KG1 (cell line): ENCODE measurements around the gene STXBP5.
"Not testable (repeated sequence)": the region's sequence is repeated elsewhere in the genome, so short reads cannot be mapped to it uniquely, and the experiment has no call there.

ENCODE experiments used
- DNase-seq: peaks from one replicate; lab custom pipeline; 2025; lab: John Stamatoyannopoulos, UW

The STXBP5 gene

DNA sequence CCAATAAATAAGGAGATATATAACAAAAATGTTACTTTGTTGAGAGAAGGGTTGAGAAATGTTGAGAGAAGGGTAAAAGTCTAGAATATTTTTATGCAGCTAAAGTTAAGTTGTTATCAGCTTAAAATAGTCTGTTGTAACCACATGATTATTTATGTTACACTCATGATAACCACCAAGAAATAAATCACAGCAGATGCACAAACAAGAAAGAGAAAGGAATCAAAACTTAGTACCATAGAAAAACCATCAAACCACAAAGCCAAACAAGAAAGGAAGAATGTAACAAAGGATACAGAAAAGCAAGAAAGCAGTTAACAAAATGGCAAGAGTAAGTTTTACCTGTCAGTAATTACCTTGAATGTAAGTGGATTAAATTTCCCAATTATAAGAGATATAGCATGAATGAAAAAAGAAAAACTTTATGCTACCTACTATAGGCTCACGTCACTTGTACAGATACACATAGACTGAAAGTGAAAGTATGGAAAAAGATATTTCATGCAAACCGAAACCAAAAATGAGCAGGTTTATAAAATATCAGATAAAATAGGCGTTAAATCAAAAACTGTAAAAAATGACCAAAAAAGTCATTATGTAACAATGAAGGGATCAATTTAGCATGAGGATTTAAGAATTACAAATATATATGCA, 93.6 kb downstream of the STXBP5 start:
- no peak for DNase-seq

DNA sequence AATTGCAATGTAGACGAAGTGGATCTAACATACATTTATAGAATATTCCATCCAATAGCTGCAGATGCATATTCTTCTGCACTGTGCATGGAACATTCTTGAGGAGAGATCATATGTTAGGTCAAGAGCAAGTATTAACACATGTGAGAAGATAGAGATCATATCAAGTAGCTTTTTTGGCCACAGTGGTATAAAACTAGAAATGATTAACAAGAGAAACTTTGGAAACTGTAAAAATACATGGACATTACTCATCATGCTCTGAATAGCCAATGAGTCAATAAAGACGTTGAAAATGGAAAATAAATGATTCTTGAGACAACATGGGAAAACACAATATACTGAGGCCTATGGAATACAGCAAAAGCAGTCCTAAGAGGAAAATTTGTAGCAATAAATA, 94.2 kb downstream of the STXBP5 start:
- DNase-seq, result no peak

DNA sequence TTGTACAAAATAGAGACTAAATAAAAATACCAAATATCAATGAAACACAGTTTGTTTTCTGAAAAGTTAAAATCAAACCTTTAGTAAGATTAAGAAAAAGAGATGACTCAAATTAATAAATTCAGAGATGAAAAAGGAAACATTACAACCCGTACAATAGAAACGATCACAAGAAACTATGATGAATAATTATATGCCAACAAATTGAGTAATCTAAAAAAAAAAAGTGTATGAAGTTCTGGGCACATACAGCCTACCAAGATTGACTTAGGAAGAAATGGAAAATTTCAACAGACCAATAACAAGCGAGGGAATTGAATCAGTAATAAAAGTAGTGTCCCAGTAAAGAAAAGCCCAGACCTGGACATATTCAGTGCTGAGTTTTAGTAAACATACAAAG, 94.8 kb downstream of the STXBP5 start:
- no peak for DNase-seq

DNA sequence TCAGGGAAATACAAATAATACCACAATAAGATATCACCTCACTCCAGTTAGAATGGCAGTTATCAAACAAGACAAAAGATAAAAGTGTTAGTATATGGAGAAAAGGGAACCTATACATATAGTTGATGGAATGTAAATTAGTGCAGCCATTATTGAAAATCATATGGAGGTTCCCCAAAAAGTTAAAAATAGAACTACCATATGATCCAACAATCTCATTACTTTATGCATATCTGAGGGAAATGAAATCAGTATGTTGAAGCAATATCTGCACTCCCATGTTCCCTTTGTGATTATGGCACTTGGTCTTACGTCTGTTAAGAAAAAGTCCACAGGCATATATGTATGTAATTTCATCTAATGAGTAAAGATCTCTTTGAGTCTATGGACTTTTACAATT, 96.9 kb downstream of the STXBP5 start:
- no peak for DNase-seq

DNA sequence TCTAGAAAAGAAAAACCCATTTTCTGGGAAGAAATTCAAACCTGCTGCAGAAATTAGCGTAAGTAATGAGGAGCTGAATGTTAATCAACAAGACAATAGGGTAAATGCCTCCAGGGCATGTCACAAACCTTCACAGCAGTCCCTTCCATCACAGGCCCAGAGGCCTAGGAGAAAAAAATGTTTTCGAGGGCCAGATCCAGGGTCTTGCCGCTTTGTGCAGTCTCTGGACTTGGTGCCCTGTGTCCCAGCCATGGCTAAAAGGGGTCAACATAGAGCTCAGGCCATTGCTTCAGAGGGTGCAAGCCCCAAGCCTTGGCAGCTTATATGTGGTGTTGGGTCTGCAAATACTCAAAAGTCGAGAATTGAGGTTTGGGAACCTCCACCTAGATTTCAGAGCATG, 99.8 kb downstream of the STXBP5 start:
- DNase-seq, result no peak

DNA sequence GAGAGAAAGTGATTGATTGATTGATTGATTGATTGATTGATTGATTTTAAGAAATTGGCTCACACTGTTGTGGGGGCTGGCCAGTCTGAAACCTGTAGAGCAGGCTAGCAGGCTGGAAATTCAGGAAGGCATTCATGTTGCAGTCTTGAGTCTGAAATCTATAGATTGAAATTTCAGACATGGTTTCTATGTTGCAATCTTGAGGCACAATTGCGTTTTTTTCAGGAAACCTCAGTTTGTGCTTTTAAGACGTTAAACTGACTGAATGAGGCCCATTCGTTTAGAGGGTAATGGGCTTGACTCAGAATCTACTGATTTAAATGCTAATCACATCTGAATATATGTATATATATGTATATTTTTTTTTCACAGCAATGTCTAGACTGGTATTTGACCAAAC, 106.3 kb downstream of the STXBP5 start:
- DNase-seq, result no peak

DNA sequence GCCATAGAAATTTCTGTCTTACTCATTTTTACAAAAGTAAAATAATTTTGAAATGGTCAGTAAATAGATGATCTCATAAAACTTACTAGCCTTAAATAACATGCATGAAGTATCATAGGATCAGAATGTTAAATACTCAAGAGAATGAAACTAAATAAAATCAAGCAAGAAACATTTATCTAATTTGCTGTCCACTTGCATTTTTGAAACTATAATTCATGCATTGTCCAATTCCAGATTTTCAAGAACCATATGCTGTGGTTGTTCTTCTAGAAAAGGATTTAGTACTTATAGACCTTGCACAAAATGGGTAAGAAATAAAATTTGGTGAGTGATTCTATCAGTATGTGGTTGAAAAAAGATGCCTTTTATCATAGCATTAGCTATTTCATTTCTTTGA, 107.0 kb downstream of the STXBP5 start:
- no peak for DNase-seq

DNA sequence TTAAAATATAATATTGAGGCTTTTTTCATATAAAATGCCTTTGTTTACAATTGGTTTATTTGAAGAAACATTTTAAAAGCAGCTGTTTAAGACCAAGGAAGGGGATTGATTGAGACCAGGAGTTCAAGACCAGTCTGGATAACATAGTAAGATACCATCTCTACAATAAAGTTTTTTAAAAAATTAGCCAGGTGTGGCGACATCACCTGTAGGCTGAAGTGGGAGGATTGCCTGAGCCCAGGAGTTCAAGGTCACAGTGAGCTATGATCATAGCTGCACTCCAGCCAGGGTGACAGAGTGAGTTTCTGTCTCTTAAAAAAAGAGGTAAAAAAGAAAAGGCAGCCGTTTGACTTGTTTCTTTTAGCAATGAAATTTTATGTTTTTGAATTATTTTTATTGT, 117.0 kb downstream of the STXBP5 start:
- no peak for DNase-seq

DNA sequence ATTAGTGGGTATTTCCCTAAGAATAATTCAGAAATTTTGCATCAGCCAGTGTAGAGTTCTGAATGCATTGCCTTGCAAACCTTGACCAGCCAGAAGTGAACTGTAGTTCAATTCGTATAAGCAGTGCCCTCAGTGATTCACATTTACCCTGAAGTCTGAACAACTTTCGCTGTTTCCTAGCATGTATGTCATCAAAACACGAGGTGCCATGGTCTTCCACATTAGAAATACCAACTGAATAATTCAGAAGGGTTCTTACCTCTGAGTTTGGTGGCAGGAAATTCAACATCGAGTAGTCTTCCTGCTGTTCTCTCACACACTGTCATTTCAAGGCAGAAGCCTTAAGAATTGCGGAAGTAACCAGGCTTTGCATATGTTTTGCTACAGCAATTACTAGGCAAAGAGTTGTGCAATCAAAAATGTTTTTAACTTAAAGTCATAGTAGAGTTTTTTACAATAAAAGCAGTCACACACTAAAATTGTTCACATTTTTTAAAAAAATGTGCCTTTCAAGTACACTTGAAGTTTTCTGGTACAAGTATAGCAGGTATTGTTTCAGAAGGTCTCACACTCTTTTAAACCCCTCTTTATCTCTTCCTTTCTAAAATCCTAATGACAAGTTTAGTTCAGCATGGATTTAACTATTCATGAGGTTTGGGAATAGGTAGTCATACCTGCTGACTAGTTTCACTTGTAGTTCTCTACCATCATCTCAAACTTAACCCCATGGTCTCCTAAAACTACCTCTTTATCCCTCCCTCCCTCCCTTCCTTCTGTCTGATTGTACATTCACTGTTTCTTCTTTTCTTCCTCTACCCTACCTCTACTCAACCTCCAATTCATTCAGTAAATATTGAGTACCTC, 118.3 kb downstream of the STXBP5 start:
- peak; percentile 90 for DNase-seq

DNA sequence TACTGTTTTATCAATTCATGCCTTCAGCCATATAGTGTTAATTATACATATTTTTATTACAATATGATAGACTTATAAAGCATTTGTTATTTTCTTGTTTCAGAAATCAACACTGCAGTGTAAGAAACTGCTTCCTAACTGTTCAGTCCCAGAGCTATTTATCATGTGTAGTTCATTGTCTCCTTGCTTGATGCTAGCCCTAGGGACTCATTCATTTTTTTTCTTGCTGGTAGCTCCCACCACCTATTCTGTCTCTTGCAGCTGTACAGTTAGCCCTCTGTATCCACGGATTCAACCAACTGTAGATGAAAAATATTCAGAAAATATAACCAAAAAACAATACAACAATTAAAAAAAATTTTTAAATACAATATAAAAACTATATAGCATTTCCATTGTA, 121.3 kb downstream of the STXBP5 start:
- no peak for DNase-seq

DNA sequence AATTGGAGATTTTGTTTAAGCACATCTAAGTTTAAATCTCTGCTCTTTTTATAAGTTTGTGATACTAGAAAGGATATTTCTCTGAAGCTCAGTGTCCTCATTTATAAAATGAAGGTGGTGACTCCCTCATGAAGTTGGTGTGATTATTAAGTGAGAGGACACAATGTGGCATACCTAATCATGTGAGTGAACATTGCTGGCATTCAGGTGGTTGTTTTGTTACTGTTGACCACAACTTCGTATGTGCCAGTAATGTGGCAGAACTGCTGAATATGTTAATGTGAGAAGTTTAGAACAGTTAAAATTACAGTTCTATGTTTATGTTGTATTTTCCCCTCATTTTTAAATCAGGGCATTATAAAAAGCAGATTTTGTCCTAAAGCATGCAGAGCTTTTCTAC, 127.2 kb downstream of the STXBP5 start:
- DNase-seq, result no peak

DNA sequence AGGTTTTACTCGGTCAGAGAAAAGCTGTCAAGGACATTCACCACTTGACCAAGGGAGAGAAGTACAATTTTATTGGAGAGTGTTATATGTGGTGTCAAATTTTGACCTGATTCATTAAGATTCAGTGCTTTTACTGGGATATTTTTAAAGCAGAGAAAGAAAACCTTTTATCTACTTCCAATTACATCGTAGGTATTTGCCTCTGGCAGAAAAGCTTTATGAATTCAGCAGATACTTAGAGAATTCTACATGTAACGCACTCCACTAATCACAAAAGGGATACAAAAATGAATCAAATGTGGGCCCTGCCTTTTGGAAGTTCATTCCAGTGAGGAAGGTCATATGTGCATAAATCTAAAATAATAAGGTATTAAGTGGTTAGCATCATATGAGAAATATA, 133.7 kb downstream of the STXBP5 start:
- DNase-seq, result no peak

DNA sequence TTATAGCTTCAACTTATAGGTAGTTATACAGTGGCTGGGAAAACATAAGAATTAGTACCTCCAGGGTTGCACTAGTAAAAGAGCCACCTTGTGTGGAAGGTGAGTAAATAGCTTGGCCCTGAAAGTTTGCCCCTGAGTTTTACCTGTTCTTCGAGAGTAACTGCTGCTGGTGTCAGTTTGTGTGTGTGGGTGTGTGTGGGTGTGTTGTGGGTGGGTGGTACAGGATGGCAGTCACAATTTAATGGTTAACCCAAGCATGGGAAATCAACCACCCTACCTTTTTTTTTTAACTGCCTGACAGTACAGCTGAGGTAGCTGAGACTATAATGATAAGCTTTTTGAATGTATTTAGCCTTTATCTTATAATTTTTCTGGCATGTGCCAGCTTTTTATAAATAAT, 137.3 kb downstream of the STXBP5 start:
- no peak for DNase-seq

DNA sequence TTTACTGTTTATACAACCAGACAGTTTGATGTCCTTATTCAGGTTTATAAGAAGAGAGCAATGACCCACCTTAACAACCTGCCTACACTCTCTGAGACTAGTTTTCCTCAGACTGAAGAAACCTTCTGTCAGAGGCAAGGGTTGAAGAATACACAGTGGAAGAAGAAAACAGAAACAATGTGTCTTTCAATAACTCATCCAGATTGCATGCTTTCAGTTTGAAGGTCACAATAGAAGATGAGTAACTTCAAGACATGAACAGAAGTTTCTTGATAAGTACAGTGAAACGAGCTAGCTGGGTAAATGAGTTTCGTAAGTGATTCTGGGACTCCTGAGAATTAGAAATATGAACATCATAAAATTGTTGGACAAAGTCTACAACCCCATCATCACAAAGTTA, 141.7 kb downstream of the STXBP5 start:
- no peak for DNase-seq

DNA sequence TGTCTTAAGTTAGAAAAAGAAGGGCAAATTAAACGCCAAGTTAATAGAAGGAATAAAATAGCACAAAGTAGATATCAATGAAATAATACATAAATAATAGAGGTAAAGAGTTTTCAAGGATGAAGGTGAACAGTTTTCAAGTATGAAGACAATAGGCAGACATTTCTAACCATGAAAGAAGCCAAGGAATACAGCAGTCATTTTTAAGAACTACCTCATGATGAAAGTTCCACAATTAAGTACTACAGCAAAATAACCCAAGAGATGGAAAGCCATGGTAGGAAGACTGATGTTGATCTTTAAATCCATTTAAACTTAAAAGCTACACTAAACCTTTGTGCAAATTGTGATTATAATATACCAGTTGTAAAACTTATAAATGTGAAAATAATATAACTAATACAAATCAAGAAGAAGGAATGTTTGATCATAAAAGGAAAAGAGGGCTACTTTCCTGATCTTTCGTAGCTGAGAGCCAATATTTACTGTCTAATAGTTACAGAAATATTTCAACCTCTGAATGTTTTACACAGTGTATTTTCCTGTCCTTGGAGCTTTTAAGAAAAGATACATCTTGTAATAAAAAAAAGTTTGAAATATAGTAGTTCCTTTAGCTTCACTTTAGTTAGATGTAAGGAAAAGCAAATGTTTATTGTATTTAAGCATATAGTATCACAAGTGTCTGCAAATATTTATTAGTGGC, 143.1 kb downstream of the STXBP5 start:
- DNase-seq, result no peak

DNA sequence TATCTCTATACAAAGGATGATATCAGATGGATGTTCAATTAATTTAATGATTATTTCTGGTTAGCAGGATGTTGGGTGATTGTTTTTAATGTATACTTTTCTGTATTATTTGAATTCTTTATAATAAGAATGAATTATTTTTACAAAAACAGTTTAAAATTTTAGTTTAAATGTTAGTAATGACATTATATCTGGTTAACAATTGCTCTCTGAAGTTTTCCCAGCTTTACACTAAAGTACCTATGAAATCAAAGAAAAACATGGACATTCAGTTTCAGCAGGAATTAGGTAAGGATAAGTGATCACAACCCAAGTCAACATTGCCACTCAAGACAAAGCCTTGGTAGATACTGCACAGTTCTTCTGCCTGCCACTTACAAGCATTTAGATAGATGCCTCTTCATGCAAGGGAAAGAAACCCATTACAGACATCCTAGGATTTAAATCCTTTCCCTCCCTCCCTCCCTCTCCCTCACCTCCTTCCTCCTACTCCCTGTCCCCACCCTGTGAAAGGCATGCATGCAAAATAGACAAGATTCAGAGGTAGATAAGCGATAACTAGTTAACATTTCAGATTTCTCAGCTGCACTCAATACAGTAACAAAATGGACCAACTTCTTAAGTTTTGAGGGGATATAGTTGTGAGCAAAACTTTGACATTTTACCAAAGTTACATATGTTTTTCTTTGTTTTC, 143.8 kb downstream of the STXBP5 start:
- DNase-seq, result no peak

DNA sequence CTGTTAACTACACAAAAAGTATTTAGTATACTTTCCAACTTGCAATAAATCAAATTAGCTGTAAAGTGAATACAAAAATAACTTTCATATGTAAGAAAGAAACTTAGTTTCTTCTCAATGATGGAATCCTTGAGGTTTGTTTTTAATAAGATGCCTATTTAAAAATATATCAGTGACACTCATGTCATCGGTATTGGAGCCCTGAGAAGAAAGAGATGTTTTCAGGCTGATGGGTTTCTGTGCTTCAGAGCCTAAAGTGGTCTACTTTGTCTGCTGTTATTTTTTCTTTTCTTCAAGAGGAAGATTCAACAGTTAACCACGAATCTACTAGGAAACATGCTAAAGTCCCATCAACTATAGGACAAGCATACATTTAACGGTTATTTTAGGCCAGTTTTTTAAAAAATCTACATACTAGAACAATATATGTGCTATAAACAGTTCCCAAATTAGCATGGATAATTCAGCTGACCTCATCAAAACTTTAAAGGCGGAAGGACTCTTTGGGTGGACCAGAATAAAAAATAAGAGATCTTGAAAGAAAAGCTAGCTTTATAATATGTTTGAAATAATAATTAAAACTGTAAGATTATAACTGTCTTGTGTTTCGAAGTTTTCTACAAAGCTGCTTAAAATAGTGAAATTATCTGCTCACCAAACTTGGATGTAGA, 157.2 kb downstream of the STXBP5 start:
- DNase-seq, result no peak

DNA sequence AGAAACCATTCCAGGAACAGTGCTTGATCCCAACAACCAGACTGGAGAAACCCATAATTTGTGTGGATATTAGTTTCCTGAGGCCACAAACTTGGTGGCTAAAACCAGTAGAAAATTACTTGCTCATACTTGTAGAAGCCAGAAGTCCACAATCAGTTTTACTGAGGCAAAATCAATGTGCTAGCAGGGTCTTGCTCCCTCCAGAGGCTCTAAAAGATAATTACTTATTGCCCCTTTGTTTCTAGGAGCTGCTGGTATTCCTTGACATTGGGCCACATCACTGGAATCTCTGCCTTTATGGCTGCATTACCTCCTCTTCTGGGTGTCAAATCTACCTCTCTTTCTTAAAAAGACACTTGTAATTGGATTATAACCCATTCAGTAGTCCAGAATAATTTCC, 162.1 kb downstream of the STXBP5 start:
- DNase-seq, result no peak

DNA sequence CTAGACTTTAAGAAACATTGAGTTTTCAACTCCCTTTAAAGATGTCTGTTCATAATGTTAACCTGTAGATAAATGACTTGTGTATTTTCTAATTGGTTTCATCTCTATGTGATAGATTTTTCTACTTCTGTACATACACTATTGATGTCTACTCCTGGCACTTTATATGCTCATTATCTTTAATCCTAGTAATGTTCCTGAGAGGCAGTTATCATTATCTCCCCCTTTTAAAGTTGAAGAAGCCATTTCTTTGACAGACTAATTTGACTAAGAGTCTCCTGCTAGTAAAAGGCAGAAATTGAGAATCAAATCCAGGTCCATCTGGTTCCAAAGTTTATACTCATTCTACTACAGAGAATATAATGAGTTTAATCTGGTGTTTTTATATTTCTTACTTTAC, 167.1 kb downstream of the STXBP5 start:
- no peak for DNase-seq

DNA sequence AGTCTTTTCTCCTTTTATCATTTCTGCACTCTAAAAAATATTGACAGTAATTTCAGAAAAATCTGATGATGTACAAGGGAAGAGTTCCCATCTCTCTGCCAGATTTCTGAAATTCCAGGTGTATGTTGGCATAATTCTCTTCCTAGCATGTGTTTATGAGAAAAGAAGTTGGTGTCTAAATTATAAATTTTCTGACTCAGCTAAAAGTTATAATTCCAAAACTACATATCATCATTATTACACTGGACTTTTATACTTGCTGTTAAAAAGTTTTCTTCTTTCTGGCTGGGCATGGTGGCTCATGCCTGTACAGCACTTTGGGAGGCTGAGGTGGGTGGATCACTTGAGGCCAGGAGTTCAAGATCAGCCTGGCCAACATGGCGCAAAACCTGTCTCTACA, 168.6 kb downstream of the STXBP5 start:
- no peak for DNase-seq

DNA sequence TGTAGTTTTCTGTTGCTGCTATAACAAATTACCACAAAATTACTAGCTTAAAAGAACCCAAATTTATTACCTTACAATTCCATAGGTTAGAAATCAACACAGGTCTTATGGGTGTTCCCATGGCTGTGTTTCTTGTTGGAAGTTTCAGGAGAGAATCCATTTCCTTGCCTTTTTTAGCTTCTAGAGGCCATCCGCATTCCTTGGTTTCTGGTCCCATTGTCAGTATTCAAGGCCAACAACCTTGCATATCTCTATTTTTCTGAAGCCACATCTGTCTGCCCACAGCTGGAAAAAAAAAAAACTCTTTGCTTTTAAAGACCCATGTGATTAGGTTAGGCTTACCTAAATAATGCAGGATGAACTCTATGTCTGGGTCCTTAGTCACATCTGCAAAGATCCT, 174.6 kb downstream of the STXBP5 start:
- no peak for DNase-seq

DNA sequence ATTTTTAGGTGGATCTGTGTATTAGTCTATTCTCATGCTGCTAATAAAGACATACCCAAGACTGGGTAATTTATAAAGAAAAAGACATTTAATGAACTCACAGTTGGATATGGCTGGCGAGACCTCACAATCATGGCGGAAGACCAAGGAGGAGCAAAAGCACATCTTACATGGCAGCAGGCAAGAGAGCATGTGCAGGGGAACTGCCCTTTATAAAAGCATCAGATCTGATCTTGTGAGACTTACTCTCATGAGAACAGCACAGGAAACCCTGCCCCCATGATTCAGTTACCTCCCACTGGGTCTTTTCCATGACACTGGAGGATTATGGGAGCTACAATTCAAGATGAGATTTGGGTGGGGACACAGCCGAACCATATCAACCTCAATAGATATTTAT, 176.6 kb downstream of the STXBP5 start:
- DNase-seq, result not testable (repeated sequence)
